SK-N-SH treated with all-trans-retinoic acid at 6 μM for 48 hours (cell line): Measurements from ENCODE around the gene SH3TC2.

Experiments used
- BACH2 ChIP-seq: fragments of 250-450 bp; sonication (Bioruptor Pico); IDR thresholded peaks from 2 replicates; pipeline ENCODE4 v1.9.0; 2021; ENCODE audit warnings: mild to moderate bottlenecking, borderline replicate concordance
- ISL1 ChIP-seq: fragments of 250-450 bp; sonication (Bioruptor Pico); IDR thresholded peaks from 2 replicates; pipeline ENCODE4 v2.1.2; 2022; ENCODE audit warnings: mild to moderate bottlenecking, moderate library complexity
- RARB ChIP-seq: fragments of 250-450 bp; sonication (Bioruptor Pico); IDR thresholded peaks from 2 replicates; pipeline ENCODE4 v1.8.0; 2021; ENCODE audit warnings: mild to moderate bottlenecking, moderate library complexity
- TCF4 ChIP-seq: fragments of 250-450 bp; sonication (Bioruptor Pico); IDR thresholded peaks from 2 replicates; pipeline ENCODE4 v1.8.0; 2021; ENCODE audit warnings: mild to moderate bottlenecking, moderate library complexity, borderline replicate concordance
- ZNF565 ChIP-seq: fragments of 450-650 bp; formaldehyde crosslinking; conservative IDR thresholded peaks from 2 replicates; pipeline ENCODE4 v1.5.0; 2020; ENCODE audit warnings: low read depth, mild to moderate bottlenecking, moderate library complexity
- ZNF70 ChIP-seq: fragments of 450-650 bp; formaldehyde crosslinking; IDR thresholded peaks from 2 replicates; pipeline ENCODE4 v1.5.0; 2020; ENCODE audit warnings: mild to moderate bottlenecking, moderate library complexity
- TF ChIP-seq, protein P1 (sequence below): fragments of 250-450 bp; sonication (Bioruptor Pico); IDR thresholded peaks from 2 replicates; pipeline ENCODE4 v1.8.0; 2021; ENCODE audit warnings: low read depth, mild to moderate bottlenecking, moderate library complexity, borderline replicate concordance
- TF ChIP-seq, protein P2 (sequence below): fragments of 250-450 bp; sonication (Bioruptor Pico); IDR thresholded peaks from 2 replicates; pipeline ENCODE4 v1.8.0; 2020; ENCODE audit warnings: mild to moderate bottlenecking, moderate library complexity, borderline replicate concordance
- TF ChIP-seq, protein P3 (sequence below): fragments of 250-450 bp; sonication (Bioruptor Pico); IDR thresholded peaks from 2 replicates; pipeline ENCODE4 v1.5.1; 2021; ENCODE audit warnings: mild to moderate bottlenecking, moderate library complexity

DNA sequence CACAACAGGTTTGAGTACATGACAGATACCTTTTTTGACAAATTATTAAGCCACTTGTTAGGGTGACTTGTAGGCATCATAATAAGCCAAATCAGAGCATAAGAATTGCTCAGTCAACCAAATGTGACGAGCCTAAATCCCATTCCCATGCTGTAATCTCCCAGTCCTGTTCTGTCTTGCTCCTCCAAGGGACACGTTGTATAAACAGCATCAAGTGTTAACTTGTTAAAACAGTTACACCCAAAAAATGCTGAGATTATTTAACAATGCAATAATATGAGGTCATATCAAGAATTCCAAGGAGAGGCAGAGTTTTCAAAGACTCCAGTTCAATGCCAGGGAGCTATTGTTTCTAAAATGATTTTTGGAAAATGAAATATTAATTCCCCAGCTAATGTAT is 76.2 kb downstream of the SH3TC2 start:
- TF ChIP-seq BACH2 = no peak
- TF ChIP-seq RARB = no peak
- no peak for TF ChIP-seq ZNF565
- TF ChIP-seq, protein P1, sequence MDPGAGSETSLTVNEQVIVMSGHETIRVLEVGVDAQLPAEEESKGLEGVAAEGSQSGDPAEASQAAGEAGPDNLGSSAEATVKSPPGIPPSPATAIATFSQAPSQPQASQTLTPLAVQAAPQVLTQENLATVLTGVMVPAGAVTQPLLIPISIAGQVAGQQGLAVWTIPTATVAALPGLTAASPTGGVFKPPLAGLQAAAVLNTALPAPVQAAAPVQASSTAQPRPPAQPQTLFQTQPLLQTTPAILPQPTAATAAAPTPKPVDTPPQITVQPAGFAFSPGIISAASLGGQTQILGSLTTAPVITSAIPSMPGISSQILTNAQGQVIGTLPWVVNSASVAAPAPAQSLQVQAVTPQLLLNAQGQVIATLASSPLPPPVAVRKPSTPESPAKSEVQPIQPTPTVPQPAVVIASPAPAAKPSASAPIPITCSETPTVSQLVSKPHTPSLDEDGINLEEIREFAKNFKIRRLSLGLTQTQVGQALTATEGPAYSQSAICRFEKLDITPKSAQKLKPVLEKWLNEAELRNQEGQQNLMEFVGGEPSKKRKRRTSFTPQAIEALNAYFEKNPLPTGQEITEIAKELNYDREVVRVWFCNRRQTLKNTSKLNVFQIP = no peak
- TF ChIP-seq, protein P2, sequence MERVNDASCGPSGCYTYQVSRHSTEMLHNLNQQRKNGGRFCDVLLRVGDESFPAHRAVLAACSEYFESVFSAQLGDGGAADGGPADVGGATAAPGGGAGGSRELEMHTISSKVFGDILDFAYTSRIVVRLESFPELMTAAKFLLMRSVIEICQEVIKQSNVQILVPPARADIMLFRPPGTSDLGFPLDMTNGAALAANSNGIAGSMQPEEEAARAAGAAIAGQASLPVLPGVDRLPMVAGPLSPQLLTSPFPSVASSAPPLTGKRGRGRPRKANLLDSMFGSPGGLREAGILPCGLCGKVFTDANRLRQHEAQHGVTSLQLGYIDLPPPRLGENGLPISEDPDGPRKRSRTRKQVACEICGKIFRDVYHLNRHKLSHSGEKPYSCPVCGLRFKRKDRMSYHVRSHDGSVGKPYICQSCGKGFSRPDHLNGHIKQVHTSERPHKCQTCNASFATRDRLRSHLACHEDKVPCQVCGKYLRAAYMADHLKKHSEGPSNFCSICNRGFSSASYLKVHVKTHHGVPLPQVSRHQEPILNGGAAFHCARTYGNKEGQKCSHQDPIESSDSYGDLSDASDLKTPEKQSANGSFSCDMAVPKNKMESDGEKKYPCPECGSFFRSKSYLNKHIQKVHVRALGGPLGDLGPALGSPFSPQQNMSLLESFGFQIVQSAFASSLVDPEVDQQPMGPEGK (CRISPR knock-in tag) = no peak
- no peak for TF ChIP-seq ISL1 (CRISPR knock-in tag)
- TF ChIP-seq, protein P3, sequence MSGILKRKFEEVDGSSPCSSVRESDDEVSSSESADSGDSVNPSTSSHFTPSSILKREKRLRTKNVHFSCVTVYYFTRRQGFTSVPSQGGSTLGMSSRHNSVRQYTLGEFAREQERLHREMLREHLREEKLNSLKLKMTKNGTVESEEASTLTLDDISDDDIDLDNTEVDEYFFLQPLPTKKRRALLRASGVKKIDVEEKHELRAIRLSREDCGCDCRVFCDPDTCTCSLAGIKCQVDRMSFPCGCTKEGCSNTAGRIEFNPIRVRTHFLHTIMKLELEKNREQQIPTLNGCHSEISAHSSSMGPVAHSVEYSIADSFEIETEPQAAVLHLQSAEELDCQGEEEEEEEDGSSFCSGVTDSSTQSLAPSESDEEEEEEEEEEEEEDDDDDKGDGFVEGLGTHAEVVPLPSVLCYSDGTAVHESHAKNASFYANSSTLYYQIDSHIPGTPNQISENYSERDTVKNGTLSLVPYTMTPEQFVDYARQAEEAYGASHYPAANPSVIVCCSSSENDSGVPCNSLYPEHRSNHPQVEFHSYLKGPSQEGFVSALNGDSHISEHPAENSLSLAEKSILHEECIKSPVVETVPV (CRISPR knock-in tag) = no peak
- TF ChIP-seq ZNF70 (CRISPR knock-in tag) = no peak
- no peak for TF ChIP-seq TCF4 (CRISPR knock-in tag)
